SU-DHL-6 (cell line): ENCODE measurements around the gene CPNE2.
"Not testable (repeated sequence)": the region's sequence is repeated elsewhere in the genome, so short reads cannot be mapped to it uniquely, and the experiment has no call there.

ENCODE experiments used
- H2AFZ ChIP-seq: fragments of 200-600 bp; sonication (generic); 2 replicates; pipeline ENCODE4 v1.6.1; 2014; ENCODE audit warnings: low read depth, mild to moderate bottlenecking, moderate library complexity, mixed read lengths, antibody characterized with exemption, low read length; ENCODE audit not compliant: severe bottlenecking
- H3F3A ChIP-seq: fragments of 200-600 bp; shearing (Covaris generic); 2 replicates; pipeline ENCODE4 v1.6.0; 2016; ENCODE audit warnings: antibody characterized with exemption, mild to moderate bottlenecking; ENCODE audit not compliant: insufficient read depth
- H3K27ac ChIP-seq: fragments of 200-600 bp; sonication (generic); 2 replicates; pipeline ENCODE4 v1.5.1; 2016; ENCODE audit warnings: low read depth, mild to moderate bottlenecking, low read length, moderate library complexity, mixed read lengths
- H3K27me3 ChIP-seq: fragments of 200-600 bp; sonication (generic), shearing (Covaris generic); 2 replicates; pipeline ENCODE4 v1.6.0; 2014; ENCODE audit warnings: mild to moderate bottlenecking, low read length
- H3K36me3 ChIP-seq: fragments of 200-600 bp; sonication (generic); 2 replicates; pipeline ENCODE4 v1.6.1; 2014; ENCODE audit warnings: mild to moderate bottlenecking, low read length, mixed read lengths
- H3K4me2 ChIP-seq: fragments of 300-600, 200-600 bp; shearing (Covaris generic), sonication (generic); 2 replicates; pipeline ENCODE4 v1.6.0; 2014; ENCODE audit warnings: low read length, low read depth, mild to moderate bottlenecking; ENCODE audit not compliant: poor library complexity, severe bottlenecking
- H3K4me3 ChIP-seq: fragments of 200-600 bp; sonication (generic); 2 replicates; pipeline ENCODE4 v1.5.1; 2014; ENCODE audit warnings: antibody characterized with exemption, low read length, mild to moderate bottlenecking, mixed read lengths; ENCODE audit not compliant: insufficient read depth, poor library complexity, severe bottlenecking
- H3K79me2 ChIP-seq: fragments of 200-600 bp; sonication (generic); 2 replicates; pipeline ENCODE4 v1.6.1; 2014; ENCODE audit warnings: mild to moderate bottlenecking, low read length, moderate library complexity; ENCODE audit not compliant: insufficient read depth
- H3K9ac ChIP-seq: fragments of 200-600 bp; sonication (generic); 2 replicates; pipeline ENCODE4 v1.7.0; 2014; ENCODE audit warnings: mild to moderate bottlenecking, low read length
- H3K9me2 ChIP-seq: fragments of 200-600 bp; sonication (generic); replicated peaks from 2 replicates; pipeline ENCODE4 v1.6.1; 2014; ENCODE audit warnings: low read length; ENCODE audit not compliant: insufficient read depth
- H3K9me3 ChIP-seq: fragments of 200-600 bp; sonication (generic); 2 replicates; pipeline ENCODE4 v1.6.1; 2014; ENCODE audit warnings: low read length, mixed read lengths; ENCODE audit not compliant: insufficient read depth
- H4K20me1 ChIP-seq: fragments of 200-600 bp; sonication (generic); 2 replicates; pipeline ENCODE4 v1.6.1; 2014; ENCODE audit warnings: low read depth, mild to moderate bottlenecking, antibody characterized with exemption, low read length, moderate library complexity, mixed read lengths
- CTCF ChIP-seq: fragments of 200-600 bp; sonication (generic); IDR thresholded peaks from one replicate; pipeline ENCODE4 v1.5.1; 2017; ENCODE audit warnings: antibody characterized with exemption, mild to moderate bottlenecking, low read length, moderate library complexity; ENCODE audit not compliant: insufficient read depth, poor library complexity, severe bottlenecking
- EZH2phosphoT487 ChIP-seq: fragments of 200-600 bp; sonication (generic), shearing (Covaris generic); conservative IDR thresholded peaks from 2 replicates; pipeline ENCODE4 v1.6.1; 2018; ENCODE audit warnings: mild to moderate bottlenecking, antibody characterized with exemption, low read length, moderate library complexity, mixed read lengths

CPNE2 gene

GRCh38 chr16:57105184-57105583 lies 12.8 kb downstream of the CPNE2 start:
- no peak for TF ChIP-seq CTCF
- TF ChIP-seq EZH2phosphoT487, result no peak
- no peaks in the 10 kb centered on the region for H3F3A ChIP-seq
- H3K4me2 ChIP-seq, result no peak overlapping the region
- H3K36me3 ChIP-seq, result no peaks in the 10 kb centered on the region
- no peak overlapping the region for H2AFZ ChIP-seq
- H4K20me1 ChIP-seq, result no peaks in the 10 kb centered on the region
- H3K9ac ChIP-seq, result no peak overlapping the region
- H3K4me3 ChIP-seq, result no peak overlapping the region
- H3K27ac ChIP-seq, result no peak overlapping the region
- no peaks in the 10 kb centered on the region for H3K9me3 ChIP-seq
- no peaks in the 10 kb centered on the region for H3K79me2 ChIP-seq
- H3K27me3 ChIP-seq, result no peaks in the 10 kb centered on the region
- no peaks in the 10 kb centered on the region for H3K9me2 ChIP-seq

GRCh38 chr16:57106767-57107166 lies 14.4 kb downstream of the CPNE2 start:
- H2AFZ ChIP-seq, result no peak overlapping the region
- H3K9me3 ChIP-seq, result no peaks in the 10 kb centered on the region
- no peaks in the 10 kb centered on the region for H4K20me1 ChIP-seq
- no peaks in the 10 kb centered on the region for H3K27me3 ChIP-seq
- H3K4me2 ChIP-seq, result no peak overlapping the region
- H3K27ac ChIP-seq, result no peak overlapping the region
- no peak overlapping the region for H3K4me3 ChIP-seq
- no peaks in the 10 kb centered on the region for H3K79me2 ChIP-seq
- no peak overlapping the region for H3K9ac ChIP-seq
- H3F3A ChIP-seq, result no peaks in the 10 kb centered on the region
- no peaks in the 10 kb centered on the region for H3K9me2 ChIP-seq
- H3K36me3 ChIP-seq, result no peaks in the 10 kb centered on the region
- TF ChIP-seq CTCF (no peak), EZH2phosphoT487 (no peak)

GRCh38 chr16:57107321-57107922 lies 15.0 kb downstream of the CPNE2 start:
- Histone ChIP-seq H4K20me1 (no peaks in the 10 kb centered on the region), H3K79me2 (no peaks in the 10 kb centered on the region), H3K4me3 (no peak overlapping the region), H3K9ac (no peak overlapping the region), H3K27ac (no peak overlapping the region), H3K27me3 (no peaks in the 10 kb centered on the region), H3F3A (no peaks in the 10 kb centered on the region), H3K9me2 (no peaks in the 10 kb centered on the region), H3K4me2 (no peak overlapping the region), H3K9me3 (no peaks in the 10 kb centered on the region), H2AFZ (no peak overlapping the region), H3K36me3 (no peaks in the 10 kb centered on the region)
- TF ChIP-seq CTCF, result no peak
- no peak for TF ChIP-seq EZH2phosphoT487

GRCh38 chr16:57108432-57108831 lies 16.0 kb downstream of the CPNE2 start:
- no peaks in the 10 kb centered on the region for H3F3A ChIP-seq
- no peaks in the 10 kb centered on the region for H3K79me2 ChIP-seq
- H3K9me3 ChIP-seq, result no peaks in the 10 kb centered on the region
- H3K4me3 ChIP-seq, result no peak overlapping the region
- H3K9ac ChIP-seq, result no peak overlapping the region
- no peaks in the 10 kb centered on the region for H3K36me3 ChIP-seq
- no peaks in the 10 kb centered on the region for H3K27me3 ChIP-seq
- no peak overlapping the region for H3K4me2 ChIP-seq
- TF ChIP-seq CTCF, result no peak
- H3K27ac ChIP-seq, result no peak overlapping the region
- H3K9me2 ChIP-seq, result no peaks in the 10 kb centered on the region
- H4K20me1 ChIP-seq, result no peaks in the 10 kb centered on the region
- no peak overlapping the region for H2AFZ ChIP-seq

- H3K4me2 ChIP-seq, H3K9me3 ChIP-seq, H3K36me3 ChIP-seq, H3K79me2 ChIP-seq, H3F3A ChIP-seq, H3K9ac ChIP-seq, H3K27me3 ChIP-seq, H2AFZ ChIP-seq, H4K20me1 ChIP-seq, H3K4me3 ChIP-seq, H3K27ac ChIP-seq, H3K9me2 ChIP-seq: not testable (repeated sequence)
Observed at GRCh38 chr16:57109259-57110105, 17.1 kb downstream of the CPNE2 start.
